HG03060 (cell line): ENCODE data around the gene HIPK3.
"Not testable (repeated sequence)": the region's sequence is repeated elsewhere in the genome, so short reads cannot be mapped to it uniquely, and the experiment has no call there.

ENCODE experiments used
- ATAC-seq: cut with Tn5 transposase; IDR thresholded peaks from one replicate; pipeline ENCODE4 v1.9.1; 2021; ENCODE audit warnings: low read depth, moderate number of reproducible peaks; ENCODE audit not compliant: unreplicated experiment

Gene HIPK3

GRCh38 chr11:33258631-33259205 is 1.5 kb downstream of the HIPK3 start:
- no peak for ATAC-seq

- ATAC-seq, result no peak
These were observed 2.7 kb downstream of the HIPK3 start for GRCh38 chr11:33259869-33260268.

- not testable (repeated sequence) for ATAC-seq
These were observed 4.2 kb downstream of the HIPK3 start for GRCh38 chr11:33261350-33261749.

- ATAC-seq, result no peak
These were observed 4.9 kb downstream of the HIPK3 start for GRCh38 chr11:33262011-33262645.

- ATAC-seq, result no peak
These were observed 6.4 kb downstream of the HIPK3 start for GRCh38 chr11:33263549-33263948.

GRCh38 chr11:33264926-33265325 is 7.7 kb downstream of the HIPK3 start:
- no peak for ATAC-seq

GRCh38 chr11:33266393-33267215 is 9.4 kb downstream of the HIPK3 start:
- no peak for ATAC-seq

GRCh38 chr11:33268945-33269540 is 11.9 kb downstream of the HIPK3 start:
- no peak for ATAC-seq

GRCh38 chr11:33269822-33270221 is 12.6 kb downstream of the HIPK3 start:
- ATAC-seq, result no peak

GRCh38 chr11:33271059-33271458 is 13.9 kb downstream of the HIPK3 start:
- no peak for ATAC-seq

- ATAC-seq, result no peak
These were observed 15.3 kb downstream of the HIPK3 start for GRCh38 chr11:33272338-33273107.

GRCh38 chr11:33273656-33274055 is 16.5 kb downstream of the HIPK3 start:
- no peak for ATAC-seq

- ATAC-seq, result no peak
These were observed 23.2 kb downstream of the HIPK3 start for GRCh38 chr11:33280411-33280810.

- ATAC-seq, result no peak
These were observed 24.6 kb downstream of the HIPK3 start for GRCh38 chr11:33281758-33282157.

GRCh38 chr11:33284818-33285217 is 27.6 kb downstream of the HIPK3 start:
- no peak for ATAC-seq

GRCh38 chr11:33290319-33290718 is 33.1 kb downstream of the HIPK3 start:
- no peak for ATAC-seq

GRCh38 chr11:33291004-33291777 is 34.0 kb downstream of the HIPK3 start:
- no peak for ATAC-seq

- ATAC-seq, result no peak
These were observed 35.1 kb downstream of the HIPK3 start for GRCh38 chr11:33292311-33292710.

- no peak for ATAC-seq
These were observed 37.0 kb downstream of the HIPK3 start for GRCh38 chr11:33294224-33294623.

GRCh38 chr11:33294797-33295196 is 37.6 kb downstream of the HIPK3 start:
- no peak for ATAC-seq
